Panc1 (cell line): ENCODE results near the gene NBEAL1.

Experiments used
- CTCF ChIP-seq: fragments of 450-650 bp; IDR thresholded peaks from 2 replicates; pipeline ENCODE4 v1.5.1; 2017; ENCODE audit warnings: mild to moderate bottlenecking
- POLR2AphosphoS5 ChIP-seq: IDR thresholded peaks from 2 replicates; pipeline ENCODE4 v1.6.1; 2012; ENCODE audit warnings: mild to moderate bottlenecking, low read depth, low read length, moderate library complexity
- SIN3A ChIP-seq: IDR thresholded peaks from 2 replicates; pipeline ENCODE4 v1.6.1; 2012; ENCODE audit warnings: low read depth, mild to moderate bottlenecking, low read length, moderate library complexity, borderline replicate concordance; ENCODE audit not compliant: insufficient read depth
- TCF7L2 ChIP-seq: IDR thresholded peaks from 2 replicates; pipeline ENCODE4 v1.6.1; 2011; ENCODE audit warnings: mild to moderate bottlenecking, low read depth, low read length, inconsistent platforms

GRCh38 chr2:203014456-203015199 is at the start of gene NBEAL1:
- TF ChIP-seq CTCF = no peak
- peak; percentile 40; the same call in 1 of the 2 replicates for TF ChIP-seq POLR2AphosphoS5
- peak; percentile 84; the same call in 1 of the 2 replicates for TF ChIP-seq SIN3A
- TF ChIP-seq TCF7L2 = no peak
